GM10847 (cell line): Measurements from ENCODE around the gene CHN1.

Experiments used
- POLR2A ChIP-seq: IDR thresholded peaks from 2 replicates; pipeline ENCODE4 v1.6.1; 2011; ENCODE audit not compliant: insufficient read length; ENCODE audit errors: extremely low read depth

The CHN1 gene

DNA sequence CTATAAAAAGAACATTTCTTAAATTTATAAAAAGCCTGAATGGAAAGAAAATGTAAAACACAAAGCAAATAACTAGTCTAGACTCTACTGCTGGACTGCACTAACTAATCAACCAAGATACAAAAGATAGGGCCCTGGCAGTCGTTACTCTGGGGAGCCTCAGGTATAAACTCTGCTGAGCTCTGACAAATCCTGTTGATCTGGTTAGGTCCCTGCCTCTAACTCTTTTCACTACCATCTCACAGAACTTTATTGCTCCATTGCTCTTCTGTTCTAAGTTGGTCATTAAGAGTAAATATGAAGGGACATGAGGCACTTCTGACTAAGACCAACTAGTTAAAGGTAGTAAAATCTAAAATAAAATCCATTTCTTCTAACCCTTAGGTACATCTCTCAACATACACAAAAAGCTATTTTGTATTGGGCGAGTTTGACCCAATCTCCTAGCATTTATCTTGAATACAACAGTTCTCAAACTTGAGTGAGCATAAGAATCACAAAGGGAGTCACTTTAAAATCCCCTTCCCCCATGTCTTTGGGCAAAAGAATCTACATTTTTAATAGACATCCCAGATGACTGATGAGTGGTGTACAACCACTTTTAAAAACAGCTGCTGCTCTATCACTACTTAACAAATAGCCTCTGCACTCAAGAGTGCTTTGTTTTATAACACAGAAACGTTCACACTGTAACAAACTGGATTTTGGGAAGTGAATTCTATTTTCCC lies 2.5 kb downstream of the CHN1 start:
- no peak for TF ChIP-seq POLR2A

DNA sequence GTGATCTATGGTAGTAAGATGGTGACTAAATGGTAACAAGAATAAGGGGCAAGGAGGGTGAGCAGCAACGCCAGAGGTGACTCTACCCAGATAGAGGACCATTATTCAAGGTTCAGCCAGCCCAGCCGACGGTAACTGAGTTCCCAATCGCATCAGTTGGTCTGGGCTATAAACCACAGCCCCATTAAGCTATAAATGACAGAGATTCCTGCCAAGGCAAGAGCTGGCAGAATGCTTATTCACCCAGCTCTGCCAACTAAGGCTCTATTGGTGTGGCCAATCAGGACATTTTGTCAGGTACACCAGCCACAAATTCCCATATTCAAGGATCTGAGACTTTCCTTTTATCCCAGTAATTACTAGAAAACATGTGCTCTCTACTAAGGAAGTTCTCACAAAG lies 3.6 kb downstream of the CHN1 start:
- TF ChIP-seq POLR2A: no peak

DNA sequence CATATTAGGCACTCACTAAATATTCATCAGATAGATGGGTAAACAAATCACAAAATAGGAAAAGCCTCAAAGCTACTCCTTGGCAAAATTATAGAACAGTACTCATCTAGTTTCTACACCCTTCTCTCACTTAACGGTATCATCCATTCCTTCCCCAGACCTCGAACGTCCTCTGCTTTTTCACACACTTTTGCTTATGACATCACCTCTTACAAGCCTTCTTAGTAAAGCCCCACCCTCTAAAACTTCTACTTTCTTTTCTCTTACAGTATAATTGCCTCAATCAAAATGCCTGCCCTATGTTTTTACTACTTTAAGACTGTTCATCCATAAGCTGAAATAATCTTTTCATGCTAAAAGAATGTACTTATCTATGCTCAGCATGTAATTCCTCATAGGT lies 8.1 kb downstream of the CHN1 start:
- TF ChIP-seq POLR2A: no peak

DNA sequence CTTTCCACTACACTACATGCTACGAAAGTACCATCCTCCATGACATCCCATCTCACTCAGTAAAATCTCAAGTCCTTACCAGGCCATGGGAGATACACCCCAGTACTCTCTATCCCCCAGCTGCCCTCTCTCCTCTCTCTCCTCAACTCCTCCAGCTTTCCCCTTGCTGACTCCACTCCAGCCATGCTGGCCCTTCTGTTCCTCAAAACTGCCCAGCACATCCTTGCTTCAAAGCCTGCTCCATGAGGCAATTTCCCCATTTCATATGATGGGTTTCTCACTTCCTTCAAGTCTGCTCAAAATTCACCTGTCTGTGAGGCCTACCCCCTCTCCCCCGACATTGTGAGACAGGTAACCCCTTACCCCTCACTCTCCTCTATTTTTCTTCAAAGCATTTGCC lies 8.6 kb downstream of the CHN1 start:
- TF ChIP-seq POLR2A: no peak

DNA sequence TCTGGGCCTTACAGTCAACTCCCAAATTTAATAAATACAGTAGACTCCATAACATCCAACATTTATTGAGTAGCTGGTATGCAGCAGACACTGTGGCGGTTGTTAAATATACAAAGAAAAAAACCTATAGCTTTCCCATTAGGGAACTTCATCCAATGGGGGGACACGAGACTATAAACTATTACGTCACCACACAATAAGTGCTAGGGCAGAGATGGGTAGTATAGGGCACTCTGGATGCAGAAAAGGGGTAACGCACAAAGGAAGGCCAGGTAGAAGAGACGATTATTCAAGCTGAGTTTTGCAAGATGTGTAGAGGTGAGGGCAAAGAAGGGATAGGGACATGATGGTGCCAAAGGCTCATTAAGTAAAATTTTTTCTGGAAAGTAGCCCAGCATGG lies 10.8 kb downstream of the CHN1 start:
- TF ChIP-seq POLR2A: no peak

DNA sequence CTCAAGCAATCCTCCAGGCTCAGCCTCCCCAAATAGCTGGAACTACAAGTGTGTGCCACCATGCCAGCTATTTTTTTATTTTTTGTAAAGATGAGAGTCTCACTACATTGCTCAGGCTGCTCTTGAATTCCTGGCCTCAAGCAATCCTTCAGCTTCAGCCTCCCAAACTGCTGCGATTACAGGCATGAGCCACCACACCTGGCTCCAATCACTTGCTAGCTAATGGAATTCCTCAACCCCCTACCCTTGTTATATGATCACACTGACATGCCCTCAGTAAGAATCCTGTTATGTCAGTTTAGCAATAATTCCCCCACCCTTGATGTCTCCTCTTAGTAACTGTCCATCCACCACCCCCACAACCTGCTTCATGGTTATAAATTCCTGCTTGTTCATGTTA lies 12.3 kb downstream of the CHN1 start:
- TF ChIP-seq POLR2A: no peak

DNA sequence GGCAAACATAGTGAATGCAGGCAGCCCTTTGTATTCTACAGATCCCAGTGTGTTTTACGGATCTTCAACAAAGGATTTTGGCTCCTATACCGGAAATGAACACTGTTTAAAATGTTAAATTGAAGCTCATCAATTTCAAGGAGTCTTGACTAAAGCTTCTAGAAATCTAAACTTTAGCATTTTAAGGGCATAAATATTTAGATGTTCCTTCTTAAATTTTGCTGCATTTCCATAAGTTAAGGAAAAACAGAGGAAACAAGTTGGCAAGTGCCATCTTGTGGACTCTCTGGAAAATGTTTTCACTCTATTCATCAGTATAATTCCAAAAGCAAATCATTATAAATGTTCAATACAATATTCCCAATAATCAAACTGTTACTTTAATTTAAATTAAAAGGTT lies 19.6 kb downstream of the CHN1 start:
- no peak for TF ChIP-seq POLR2A

DNA sequence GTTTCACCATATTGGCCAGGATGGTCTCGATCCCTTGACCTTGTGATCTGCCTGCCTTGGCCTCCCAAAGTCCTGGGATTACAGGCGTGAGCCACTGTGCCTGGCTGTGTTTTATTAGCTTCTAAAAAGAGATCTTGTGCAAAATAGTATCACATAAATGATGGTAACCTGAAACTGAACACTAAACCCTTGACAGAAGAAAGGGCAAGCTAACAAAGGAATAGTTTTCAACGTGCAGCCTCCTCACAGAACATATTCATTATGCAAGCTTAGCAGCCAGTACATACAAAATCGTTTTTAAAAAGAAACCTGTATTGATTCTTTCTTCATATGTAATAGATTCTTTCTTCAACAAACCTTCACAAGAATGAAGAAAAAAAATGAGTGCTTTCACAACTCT lies 20.6 kb downstream of the CHN1 start:
- TF ChIP-seq POLR2A: no peak

DNA sequence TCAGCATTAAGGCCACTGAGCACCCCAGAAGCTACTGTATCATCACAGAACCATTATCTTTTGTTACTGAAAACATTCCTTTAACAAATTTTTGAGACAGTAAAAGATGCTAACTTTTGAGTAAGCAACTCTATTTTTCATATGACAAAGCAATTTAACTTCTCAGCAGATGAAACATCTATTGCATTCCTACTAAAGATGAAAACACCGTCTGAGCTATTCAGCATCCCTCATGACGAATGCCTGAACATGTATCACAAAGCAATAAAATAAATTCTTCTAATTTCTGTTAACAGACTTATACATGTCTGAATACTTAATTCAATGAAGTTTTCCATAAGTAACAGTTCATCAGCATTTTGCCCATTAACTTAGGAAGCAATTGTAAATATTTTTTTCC lies 23.9 kb downstream of the CHN1 start:
- no peak for TF ChIP-seq POLR2A

DNA sequence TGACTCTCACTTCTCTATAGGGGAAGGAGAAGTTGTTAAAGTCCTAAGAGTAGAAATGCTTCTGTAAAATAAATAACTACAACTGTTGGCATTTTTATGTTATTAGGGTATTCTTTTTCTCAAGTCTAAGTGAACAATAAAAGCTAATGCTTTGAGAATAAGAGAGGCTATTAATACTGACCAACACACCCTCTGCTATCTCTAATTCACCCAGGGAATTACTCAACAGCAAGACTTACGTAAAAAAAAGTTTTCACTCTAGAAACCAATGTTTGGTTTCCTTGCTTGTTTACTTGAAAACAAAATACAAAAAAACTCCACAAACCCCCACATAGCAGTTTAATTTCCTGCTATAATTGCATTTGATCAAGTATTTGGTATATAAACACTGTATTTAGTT lies 25.2 kb downstream of the CHN1 start:
- TF ChIP-seq POLR2A: no peak

DNA sequence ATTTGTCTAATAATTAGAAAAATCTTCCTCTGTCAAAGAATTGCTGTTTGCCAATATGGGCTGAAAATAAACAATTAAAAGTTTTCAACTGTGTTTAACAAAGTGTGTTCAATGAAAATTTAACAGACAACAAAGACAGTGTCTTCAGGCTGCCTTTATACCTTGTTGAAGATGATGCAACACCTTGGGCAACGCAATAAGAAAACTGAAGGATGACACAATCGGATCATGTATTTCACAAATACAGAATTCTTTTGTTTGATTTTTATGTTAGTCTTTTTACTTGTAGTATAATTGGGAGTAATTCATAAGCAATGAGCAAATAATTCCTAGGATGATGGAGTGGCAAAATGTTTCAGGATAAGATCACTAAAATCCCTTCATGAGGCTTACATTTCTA lies 27.8 kb downstream of the CHN1 start:
- no peak for TF ChIP-seq POLR2A

DNA sequence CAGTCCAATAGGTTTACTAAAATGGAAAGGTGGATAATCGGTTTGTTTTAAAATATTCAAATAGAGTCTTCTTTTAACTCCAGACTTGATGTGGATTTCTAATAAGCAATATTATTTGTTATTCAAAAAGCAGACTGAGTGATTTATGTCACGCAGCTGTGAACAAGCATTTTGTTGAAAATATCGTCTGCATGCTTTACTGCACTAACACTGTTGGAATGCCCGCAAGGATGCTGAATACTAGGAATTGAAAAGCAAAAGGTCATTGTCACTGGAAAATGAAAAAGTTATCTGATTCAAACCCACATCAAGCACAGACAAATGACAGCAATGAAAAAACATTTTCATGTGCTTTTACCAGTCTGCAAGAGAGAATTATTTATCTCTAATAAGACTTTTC lies 31.1 kb downstream of the CHN1 start:
- TF ChIP-seq POLR2A: no peak

DNA sequence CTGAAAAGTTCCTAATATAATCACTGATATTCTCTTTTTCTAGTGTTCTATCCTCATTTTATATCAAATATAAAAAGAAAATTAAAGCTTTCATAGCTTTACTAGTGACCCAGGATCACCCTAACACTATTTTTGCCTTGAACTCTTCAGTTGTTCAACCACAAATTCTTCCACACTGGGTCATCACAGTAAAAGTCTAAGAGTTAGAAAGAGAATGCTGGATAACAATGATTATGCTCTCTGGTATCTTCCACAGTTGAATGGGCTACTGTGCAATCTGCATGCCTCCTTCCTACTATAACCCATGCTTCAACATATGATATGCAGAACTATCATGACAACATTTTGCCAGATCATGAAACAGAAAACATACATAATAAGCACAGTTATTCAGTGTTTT lies 32.3 kb downstream of the CHN1 start:
- TF ChIP-seq POLR2A: no peak

DNA sequence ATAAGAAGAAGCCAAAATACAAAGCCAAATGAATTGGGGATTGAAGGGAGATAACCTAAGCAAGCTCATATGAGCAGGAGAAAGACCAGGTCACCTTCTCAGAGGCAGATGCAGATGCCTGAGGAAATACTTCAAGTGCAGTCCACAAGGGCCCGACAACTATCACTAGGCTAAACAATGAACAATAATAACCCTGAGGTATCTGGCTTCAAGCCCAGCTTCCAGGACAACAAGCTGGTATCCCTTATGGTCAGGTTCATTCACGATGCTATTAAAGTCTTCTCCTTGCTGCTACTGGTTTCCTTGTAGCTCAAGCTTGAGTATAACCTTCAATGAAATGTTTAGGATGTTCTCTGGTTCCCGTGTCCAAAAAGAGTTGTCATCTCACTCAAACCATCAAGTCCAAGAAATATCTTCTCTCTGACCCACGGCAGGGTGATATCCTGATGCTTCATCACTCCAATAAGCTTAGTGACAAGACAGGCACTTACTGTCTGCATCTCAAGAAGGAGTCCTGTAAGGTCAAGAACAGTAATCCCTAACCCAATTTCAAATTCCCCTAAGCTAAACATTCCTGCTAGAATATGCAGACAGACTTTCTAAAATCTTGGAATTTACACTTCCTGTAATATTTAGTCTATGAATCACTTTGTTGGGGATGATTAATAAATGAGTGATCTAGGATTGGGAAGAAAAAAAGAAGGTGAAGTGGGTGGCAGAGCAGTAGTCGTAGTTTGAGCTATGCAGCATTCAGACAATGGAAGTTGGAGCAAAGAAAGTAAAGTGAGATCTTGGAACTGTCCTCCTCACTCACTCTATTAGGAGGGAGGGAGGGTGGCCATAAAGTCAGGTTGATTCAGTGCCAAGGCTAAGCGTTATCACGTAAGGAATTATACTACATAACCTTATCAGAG lies 33.1 kb downstream of the CHN1 start:
- TF ChIP-seq POLR2A: no peak

DNA sequence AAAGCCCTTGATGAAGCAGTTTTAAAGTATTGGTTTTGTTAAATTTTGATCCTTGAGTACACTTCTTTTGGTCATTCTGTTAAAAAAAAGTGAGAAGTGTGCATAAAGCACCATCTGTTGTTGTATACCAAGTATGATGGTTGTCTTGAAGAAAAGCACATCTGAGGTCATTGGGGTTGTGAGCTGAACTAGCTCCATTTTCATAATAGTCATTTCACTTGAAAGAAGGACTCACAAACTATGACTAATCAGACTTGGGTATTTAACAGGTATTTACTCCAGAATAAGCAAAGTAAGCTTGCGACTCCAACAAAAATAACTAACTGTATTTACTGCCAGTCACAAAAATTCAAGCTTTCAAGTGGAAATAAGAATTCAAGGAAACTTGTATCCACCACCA lies 35.1 kb downstream of the CHN1 start:
- no peak for TF ChIP-seq POLR2A

DNA sequence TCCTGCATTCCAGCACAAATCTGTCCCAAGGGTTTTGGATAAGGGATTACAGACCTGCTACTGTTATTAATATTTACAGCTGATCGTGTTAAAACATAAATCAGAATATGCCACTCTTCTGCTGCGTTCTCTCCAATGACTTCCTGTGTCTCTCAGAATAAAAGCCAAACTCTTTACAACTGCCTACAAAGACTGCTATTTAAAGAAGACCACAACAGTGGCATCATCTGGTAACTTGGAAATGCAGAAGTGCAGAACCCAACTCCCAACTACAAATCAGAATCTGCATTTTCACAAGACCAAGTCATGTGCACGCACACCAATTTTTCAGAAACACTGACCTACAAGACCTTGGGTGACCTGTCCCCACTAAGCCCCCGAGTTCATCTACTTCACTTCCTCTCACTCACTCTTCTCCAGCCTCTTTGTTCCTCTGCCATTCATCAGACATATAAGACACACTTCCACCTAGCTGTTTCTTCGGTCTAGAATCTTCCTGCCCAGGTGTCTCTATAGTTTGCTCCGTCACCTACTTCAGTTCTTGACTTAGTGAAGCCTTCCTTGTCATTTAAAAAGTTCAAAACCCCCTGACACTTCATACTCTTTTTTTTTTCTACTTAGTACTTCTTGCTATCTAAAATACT lies 36.0 kb downstream of the CHN1 start:
- no peak for TF ChIP-seq POLR2A
